Mammary epithelial cell (primary cell): ENCODE data around the gene BPIFB2.

Experiments
- EZH2 ChIP-seq: IDR thresholded peaks from 2 replicates; pipeline ENCODE4 v1.6.1; 2012; ENCODE audit warnings: low read length, inconsistent platforms, borderline replicate concordance
- TF ChIP-seq, protein P1 (sequence below), 2 donors: IDR thresholded peaks in 1 of 2; conservative IDR thresholded peaks in 1 of 2; 2 replicates each; pipeline ENCODE4 v1.5.1; 2011 to 2012; ENCODE audit warnings: inconsistent platforms in 2 of 2, low read length in 2 of 2, mild to moderate bottlenecking in 2 of 2, control low read depth in 1 of 2, low read depth in 1 of 2; ENCODE audit not compliant: insufficient read depth in 1 of 2; ENCODE audit errors: extremely low read depth in 1 of 2

DNA sequence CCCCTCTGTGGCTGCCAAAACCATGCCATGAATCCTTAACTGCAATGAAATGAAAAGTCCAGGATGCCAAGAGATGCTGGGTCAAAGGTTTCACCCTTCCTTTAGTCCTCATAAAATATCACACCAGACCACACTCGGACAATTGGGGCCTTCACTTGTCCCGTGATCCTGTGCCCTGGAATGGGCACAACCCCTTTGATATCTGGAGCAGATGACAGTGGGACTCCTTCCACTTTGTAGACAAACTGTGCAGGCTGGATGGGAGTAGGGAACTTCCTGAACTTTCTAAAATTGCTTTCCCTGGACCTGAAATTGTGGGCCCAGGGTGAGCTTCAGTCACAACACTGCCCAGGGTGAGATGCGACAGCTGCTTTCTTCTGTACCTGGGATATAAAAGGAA, 14.4 kb downstream of the BPIFB2 start:
- no peak for TF ChIP-seq EZH2
- TF ChIP-seq, protein P1, sequence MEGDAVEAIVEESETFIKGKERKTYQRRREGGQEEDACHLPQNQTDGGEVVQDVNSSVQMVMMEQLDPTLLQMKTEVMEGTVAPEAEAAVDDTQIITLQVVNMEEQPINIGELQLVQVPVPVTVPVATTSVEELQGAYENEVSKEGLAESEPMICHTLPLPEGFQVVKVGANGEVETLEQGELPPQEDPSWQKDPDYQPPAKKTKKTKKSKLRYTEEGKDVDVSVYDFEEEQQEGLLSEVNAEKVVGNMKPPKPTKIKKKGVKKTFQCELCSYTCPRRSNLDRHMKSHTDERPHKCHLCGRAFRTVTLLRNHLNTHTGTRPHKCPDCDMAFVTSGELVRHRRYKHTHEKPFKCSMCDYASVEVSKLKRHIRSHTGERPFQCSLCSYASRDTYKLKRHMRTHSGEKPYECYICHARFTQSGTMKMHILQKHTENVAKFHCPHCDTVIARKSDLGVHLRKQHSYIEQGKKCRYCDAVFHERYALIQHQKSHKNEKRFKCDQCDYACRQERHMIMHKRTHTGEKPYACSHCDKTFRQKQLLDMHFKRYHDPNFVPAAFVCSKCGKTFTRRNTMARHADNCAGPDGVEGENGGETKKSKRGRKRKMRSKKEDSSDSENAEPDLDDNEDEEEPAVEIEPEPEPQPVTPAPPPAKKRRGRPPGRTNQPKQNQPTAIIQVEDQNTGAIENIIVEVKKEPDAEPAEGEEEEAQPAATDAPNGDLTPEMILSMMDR (conservative IDR thresholded peaks at IDR 0.05 in 1 of 2, IDR thresholded peaks at IDR 0.05 in 1 of 2; ENCODE audit: extremely low read depth in 1 of 2, insufficient read depth in 1 of 2, low read depth in 1 of 2, low read length in 2 of 2): no peak
